Stimulated activated naive B cell treated with anti-CD40 and anti-IgM and Interleukin-4, amounts not matched to agents 10 μg/mL and 1 μg/mL and 100 μg/mL, for 72 hours (primary cell): Measurements from ENCODE around the gene ZNF142.

Experiments
- ATAC-seq, 2 donors: fragments of 150-1000 bp; cut with Tn5 transposase; replicated peaks; 2 replicates each; pipeline ENCODE4 v1.10.0; 2021; ENCODE audit warnings: moderate library complexity in 1 of 2
- DNase-seq: peaks from one replicate; pipeline ENCODE4 v3.0.0; 2021
- H3K27ac Mint-ChIP-seq: one replicate; pipeline ENCODE4 v1.8.0; 2022; ENCODE audit warnings: mild to moderate bottlenecking, mixed read lengths
- H3K27me3 Mint-ChIP-seq, 2 donors: one replicate each; pipeline ENCODE4 v1.8.0; 2022; ENCODE audit warnings: mixed read lengths in 2 of 2
- H3K36me3 Mint-ChIP-seq, 2 donors: one replicate each; pipeline ENCODE4 v1.8.0; 2022; ENCODE audit warnings: mixed read lengths in 2 of 2, mild to moderate bottlenecking in 1 of 2
- H3K4me1 Mint-ChIP-seq, 2 donors: one replicate each; pipeline ENCODE4 v1.8.0; 2022; ENCODE audit warnings: mixed read lengths in 2 of 2, mild to moderate bottlenecking in 1 of 2
- H3K4me3 Mint-ChIP-seq, 2 donors: one replicate each; pipeline ENCODE4 v1.8.0; 2022; ENCODE audit warnings: mild to moderate bottlenecking in 2 of 2, mixed read lengths in 2 of 2, moderate library complexity in 1 of 2
- H3K9me3 Mint-ChIP-seq, 2 donors: one replicate each; pipeline ENCODE4 v1.8.0; 2022; ENCODE audit warnings: mixed read lengths in 2 of 2, mild to moderate bottlenecking in 1 of 2

ZNF142 gene

GRCh38 chr2:218631837-218632236 lies 27.6 kb downstream of the ZNF142 start:
- no peak for ATAC-seq
- H3K4me3 Mint-ChIP-seq = no peak overlapping the region
- no peaks in the 10 kb centered on the region for H3K27me3 Mint-ChIP-seq
- no peaks in the 10 kb centered on the region for H3K9me3 Mint-ChIP-seq
- H3K36me3 Mint-ChIP-seq = peaks cover 12 to 36% of the 10 kb centered on the region in 2 donors
- no peaks in the 10 kb centered on the region for H3K4me1 Mint-ChIP-seq
- no peak for DNase-seq
- H3K27ac Mint-ChIP-seq = no peak overlapping the region

- H3K27ac Mint-ChIP-seq = no peak overlapping the region
- DNase-seq (no peak), ATAC-seq (no peak)
- H3K9me3 Mint-ChIP-seq = no peaks in the 10 kb centered on the region
- H3K27me3 Mint-ChIP-seq = no peaks in the 10 kb centered on the region
- no peak overlapping the region for H3K4me3 Mint-ChIP-seq
- peaks cover 0 to 8% of the 10 kb centered on the region in 2 donors for H3K36me3 Mint-ChIP-seq
- H3K4me1 Mint-ChIP-seq = peaks cover 3 to 5% of the 10 kb centered on the region in 2 donors
Observed at GRCh38 chr2:218627939-218628338, 31.5 kb downstream of the ZNF142 start.

GRCh38 chr2:218626369-218626768 lies 33.1 kb downstream of the ZNF142 start:
- DNase-seq = no peak
- H3K4me3 Mint-ChIP-seq = no peak overlapping the region
- H3K36me3 Mint-ChIP-seq = peaks cover 0 to 4% of the 10 kb centered on the region in 2 donors
- H3K4me1 Mint-ChIP-seq = peaks cover 3 to 6% of the 10 kb centered on the region in 2 donors
- no peak for ATAC-seq
- no peak overlapping the region for H3K27ac Mint-ChIP-seq
- no peaks in the 10 kb centered on the region for H3K9me3 Mint-ChIP-seq
- no peaks in the 10 kb centered on the region for H3K27me3 Mint-ChIP-seq

- DNase-seq (no peak), ATAC-seq (no peak)
- no peaks in the 10 kb centered on the region for H3K27me3 Mint-ChIP-seq
- H3K4me1 Mint-ChIP-seq = peaks cover 3 to 6% of the 10 kb centered on the region in 2 donors
- H3K27ac Mint-ChIP-seq = no peak overlapping the region
- H3K36me3 Mint-ChIP-seq = no peaks in the 10 kb centered on the region
- H3K4me3 Mint-ChIP-seq = no peak overlapping the region
- H3K9me3 Mint-ChIP-seq = no peaks in the 10 kb centered on the region
Observed at GRCh38 chr2:218623366-218623705, 36.1 kb downstream of the ZNF142 start.

GRCh38 chr2:218622606-218623365 lies 36.6 kb downstream of the ZNF142 start:
- peaks cover 3 to 6% of the 10 kb centered on the region in 2 donors for H3K4me1 Mint-ChIP-seq
- no peak overlapping the region for H3K4me3 Mint-ChIP-seq
- no peak for ATAC-seq
- no peaks in the 10 kb centered on the region for H3K27me3 Mint-ChIP-seq
- H3K27ac Mint-ChIP-seq = no peak overlapping the region
- H3K36me3 Mint-ChIP-seq = no peaks in the 10 kb centered on the region
- DNase-seq = no peak
- H3K9me3 Mint-ChIP-seq = no peaks in the 10 kb centered on the region

- ATAC-seq (no peak), DNase-seq (no peak)
- Mint-ChIP-seq H3K4me3 (no peak overlapping the region), H3K9me3 (no peaks in the 10 kb centered on the region), H3K4me1 (peaks cover 3 to 6% of the 10 kb centered on the region in 2 donors), H3K27ac (no peak overlapping the region), H3K27me3 (no peaks in the 10 kb centered on the region), H3K36me3 (no peaks in the 10 kb centered on the region)
Observed at GRCh38 chr2:218621007-218621406, 38.4 kb downstream of the ZNF142 start.

GRCh38 chr2:218618102-218618860 lies 41.1 kb downstream of the ZNF142 start:
- Mint-ChIP-seq H3K36me3 (no peaks in the 10 kb centered on the region), H3K9me3 (no peaks in the 10 kb centered on the region), H3K27me3 (no peaks in the 10 kb centered on the region), H3K4me3 (no peak overlapping the region), H3K4me1 (peaks cover 3 to 5% of the 10 kb centered on the region in 2 donors), H3K27ac (no peak overlapping the region)
- DNase-seq = no peak
- ATAC-seq = no peak

GRCh38 chr2:218615868-218616315 lies 43.5 kb downstream of the ZNF142 start:
- Mint-ChIP-seq H3K4me1 (no peaks in the 10 kb centered on the region), H3K27me3 (peaks cover 0 to 4% of the 10 kb centered on the region in 2 donors), H3K27ac (no peak overlapping the region), H3K36me3 (no peaks in the 10 kb centered on the region), H3K4me3 (no peak overlapping the region), H3K9me3 (no peaks in the 10 kb centered on the region)
- DNase-seq = no peak
- no peak for ATAC-seq

- Mint-ChIP-seq H3K4me1 (no peaks in the 10 kb centered on the region), H3K36me3 (no peaks in the 10 kb centered on the region), H3K9me3 (no peaks in the 10 kb centered on the region), H3K4me3 (no peak within 1 kb of the TSS), H3K27ac (no peak within 1 kb of the TSS), H3K27me3 (peaks cover 12 to 15% of the 10 kb centered on the region in 2 donors)
- DNase-seq (no peak), ATAC-seq (no peak)
Observed at GRCh38 chr2:218607436-218608115, 51.8 kb downstream of the ZNF142 start, which contains the start of gene PLCD4. Gene PLCD4 (plus strand): TSS chr2:218607899. CDS start chr2:218615740, 7,841 bp downstream.

- DNase-seq = no peak
- no peaks in the 10 kb centered on the region for H3K36me3 Mint-ChIP-seq
- H3K4me1 Mint-ChIP-seq = peaks cover 0 to under 1% of the 10 kb centered on the region in 2 donors
- H3K4me3 Mint-ChIP-seq = no peak overlapping the region
- peaks cover 10 to 12% of the 10 kb centered on the region in 2 donors for H3K27me3 Mint-ChIP-seq
- ATAC-seq = no peak
- H3K27ac Mint-ChIP-seq = no peak overlapping the region
- no peaks in the 10 kb centered on the region for H3K9me3 Mint-ChIP-seq
Observed at GRCh38 chr2:218605432-218605831, 54.0 kb downstream of the ZNF142 start.
